NCI-H2196 treated with DMSO at 0.1 percent for 48 hours (cell line): ENCODE results near the gene MAGOHB.

ENCODE experiments used
- DNase-seq: peaks from one replicate; lab custom pipeline; 2025; ENCODE audit not compliant: unreplicated experiment; lab: John Stamatoyannopoulos, UW

Gene MAGOHB

GRCh38 chr12:10557329-10557728 is 56.1 kb downstream of the MAGOHB start:
- DNase-seq, result no peak

GRCh38 chr12:10554756-10555481 is 58.5 kb downstream of the MAGOHB start:
- no peak for DNase-seq

- DNase-seq, result no peak
These were observed 59.1 kb downstream of the MAGOHB start for GRCh38 chr12:10554228-10554755.
